ENCODE measurements around the gene DGCR2.
"Not testable (repeated sequence)": the region's sequence is repeated elsewhere in the genome, so short reads cannot be mapped to it uniquely, and the experiment has no call there.

Gene DGCR2

DNA sequence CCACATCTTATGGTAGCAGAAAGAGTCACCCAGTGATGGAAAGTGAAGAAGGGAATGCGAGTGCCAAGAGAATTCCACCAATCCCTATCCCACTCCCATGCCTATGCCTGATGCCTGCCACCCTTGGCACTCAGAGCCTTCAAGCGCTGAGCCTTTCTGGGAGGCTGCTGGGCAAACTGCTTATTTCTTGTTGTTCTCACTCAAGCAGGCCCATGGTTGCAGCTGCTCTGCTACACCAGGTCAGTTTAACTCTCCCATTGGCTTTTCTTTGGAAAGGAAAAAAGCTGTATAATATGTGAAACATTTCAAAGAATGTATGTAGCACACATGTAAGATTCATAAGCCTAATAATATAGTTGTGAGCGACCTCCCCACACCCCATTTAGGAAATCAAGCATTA, 41.4 kb downstream of the DGCR2 start:
- H3K4me1 Mint-ChIP-seq (ENCODE audit: low read depth), result peaks cover 2% of the 10 kb centered on the region
- H3K9me3 Mint-ChIP-seq, result no peaks in the 10 kb centered on the region
- no peak overlapping the region for H3K27ac Mint-ChIP-seq
- H3K36me3 Mint-ChIP-seq (ENCODE audit: low read depth), result peaks cover 10% of the 10 kb centered on the region
- H3K4me3 Mint-ChIP-seq, result no peak overlapping the region
- H3K27me3 Mint-ChIP-seq (ENCODE audit: low read depth), result no peaks in the 10 kb centered on the region

DNA sequence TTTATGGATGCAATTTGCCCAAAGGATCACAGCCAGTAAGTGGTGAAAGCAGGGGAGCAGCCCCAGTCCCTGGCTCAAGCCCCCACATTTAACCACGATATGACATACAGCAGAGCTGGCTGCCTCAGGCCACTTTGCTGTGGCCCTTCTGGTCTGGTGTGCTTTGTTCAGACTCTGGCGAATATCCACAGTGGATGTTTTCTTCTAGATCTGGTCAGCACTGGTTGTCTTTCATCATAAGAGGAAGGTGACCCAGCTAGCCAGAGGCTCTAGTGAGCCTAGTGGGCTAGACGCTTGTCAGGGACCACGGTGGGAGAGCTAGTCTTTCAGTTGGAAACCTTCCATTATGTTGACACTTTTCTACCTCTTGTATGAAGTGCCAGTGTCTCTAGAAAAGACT, 42.5 kb downstream of the DGCR2 start:
- Mint-ChIP-seq H3K27ac (no peak overlapping the region), H3K9me3 (no peaks in the 10 kb centered on the region), H3K4me1 (ENCODE audit: low read depth) (no peaks in the 10 kb centered on the region), H3K27me3 (ENCODE audit: low read depth) (no peaks in the 10 kb centered on the region), H3K36me3 (ENCODE audit: low read depth) (peaks cover 6% of the 10 kb centered on the region), H3K4me3 (no peak overlapping the region)

DNA sequence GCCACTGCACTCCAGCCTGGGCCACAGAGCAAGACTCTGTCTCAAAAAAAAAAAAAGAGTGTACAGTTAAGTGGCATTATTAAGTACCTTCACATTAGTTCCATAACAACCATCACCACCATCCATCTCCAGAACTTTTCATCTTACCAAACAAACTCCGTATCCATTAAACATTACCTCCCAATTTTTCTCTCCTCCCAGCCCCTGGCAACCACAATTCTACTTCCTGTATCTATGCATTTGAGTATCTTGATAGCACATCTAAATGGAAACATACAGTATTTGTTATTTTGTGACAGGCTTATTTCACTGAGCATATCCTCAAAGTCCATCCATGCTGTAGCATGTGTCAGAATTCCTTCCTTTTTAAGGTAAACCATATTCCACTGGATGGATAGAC, 46.8 kb downstream of the DGCR2 start:
- H3K4me1 Mint-ChIP-seq (ENCODE audit: low read depth), result no peaks in the 10 kb centered on the region
- H3K9me3 Mint-ChIP-seq, result no peaks in the 10 kb centered on the region
- peaks cover 16% of the 10 kb centered on the region for H3K36me3 Mint-ChIP-seq (ENCODE audit: low read depth)
- H3K27ac Mint-ChIP-seq, result no peak overlapping the region
- H3K4me3 Mint-ChIP-seq, result no peak overlapping the region
- no peaks in the 10 kb centered on the region for H3K27me3 Mint-ChIP-seq (ENCODE audit: low read depth)

DNA sequence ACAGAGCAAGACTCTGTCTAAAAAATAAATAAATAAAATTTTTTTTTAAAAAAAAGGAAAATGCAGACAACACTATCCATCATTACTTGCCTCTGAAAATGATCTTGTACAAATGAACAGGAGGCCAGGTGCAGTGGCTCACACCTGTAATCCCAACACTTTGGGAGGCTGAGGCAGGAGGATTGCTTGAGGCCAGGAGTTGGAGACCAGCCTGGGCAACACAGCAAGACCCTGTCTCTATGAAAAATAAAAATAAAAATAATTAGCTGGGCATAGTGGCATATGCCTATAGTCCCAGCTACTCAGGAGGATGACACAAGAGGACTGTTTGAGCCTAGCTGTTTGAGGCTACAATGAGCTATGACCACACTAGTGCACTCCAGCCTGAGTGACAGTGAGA, 49.4 kb downstream of the DGCR2 start:
- peaks cover 17% of the 10 kb centered on the region for H3K36me3 Mint-ChIP-seq (ENCODE audit: low read depth)
- not testable (repeated sequence) for H3K27me3 Mint-ChIP-seq (ENCODE audit: low read depth); H3K27ac Mint-ChIP-seq; H3K4me1 Mint-ChIP-seq (ENCODE audit: low read depth); H3K4me3 Mint-ChIP-seq; H3K9me3 Mint-ChIP-seq

- H3K9me3 Mint-ChIP-seq, result no peaks in the 10 kb centered on the region
- H3K36me3 Mint-ChIP-seq (ENCODE audit: low read depth), result peaks cover 20% of the 10 kb centered on the region
- no peaks in the 10 kb centered on the region for H3K27me3 Mint-ChIP-seq (ENCODE audit: low read depth)
- no peak overlapping the region for H3K4me3 Mint-ChIP-seq
- no peaks in the 10 kb centered on the region for H3K4me1 Mint-ChIP-seq (ENCODE audit: low read depth)
- no peak overlapping the region for H3K27ac Mint-ChIP-seq
Measured at GRCh38 chr22:19070397-19071169, 51.6 kb downstream of the DGCR2 start.

- Mint-ChIP-seq H3K4me1 (ENCODE audit: low read depth) (no peaks in the 10 kb centered on the region), H3K4me3 (no peak overlapping the region), H3K36me3 (ENCODE audit: low read depth) (peaks cover 25% of the 10 kb centered on the region), H3K9me3 (no peaks in the 10 kb centered on the region), H3K27ac (no peak overlapping the region), H3K27me3 (ENCODE audit: low read depth) (no peaks in the 10 kb centered on the region)
Measured at GRCh38 chr22:19069451-19069850, 52.8 kb downstream of the DGCR2 start.

GRCh38 chr22:19068784-19069271, 53.4 kb downstream of the DGCR2 start:
- Mint-ChIP-seq H3K27ac (no peak overlapping the region), H3K4me3 (no peak overlapping the region), H3K27me3 (ENCODE audit: low read depth) (no peaks in the 10 kb centered on the region), H3K4me1 (ENCODE audit: low read depth) (no peaks in the 10 kb centered on the region), H3K9me3 (no peaks in the 10 kb centered on the region), H3K36me3 (ENCODE audit: low read depth) (peaks cover 25% of the 10 kb centered on the region)

GRCh38 chr22:19067696-19068348, 54.4 kb downstream of the DGCR2 start:
- H3K27me3 Mint-ChIP-seq (ENCODE audit: low read depth), result no peaks in the 10 kb centered on the region
- no peaks in the 10 kb centered on the region for H3K9me3 Mint-ChIP-seq
- no peak overlapping the region for H3K4me3 Mint-ChIP-seq
- no peaks in the 10 kb centered on the region for H3K4me1 Mint-ChIP-seq (ENCODE audit: low read depth)
- peaks cover 25% of the 10 kb centered on the region for H3K36me3 Mint-ChIP-seq (ENCODE audit: low read depth)
- no peak overlapping the region for H3K27ac Mint-ChIP-seq

DNA sequence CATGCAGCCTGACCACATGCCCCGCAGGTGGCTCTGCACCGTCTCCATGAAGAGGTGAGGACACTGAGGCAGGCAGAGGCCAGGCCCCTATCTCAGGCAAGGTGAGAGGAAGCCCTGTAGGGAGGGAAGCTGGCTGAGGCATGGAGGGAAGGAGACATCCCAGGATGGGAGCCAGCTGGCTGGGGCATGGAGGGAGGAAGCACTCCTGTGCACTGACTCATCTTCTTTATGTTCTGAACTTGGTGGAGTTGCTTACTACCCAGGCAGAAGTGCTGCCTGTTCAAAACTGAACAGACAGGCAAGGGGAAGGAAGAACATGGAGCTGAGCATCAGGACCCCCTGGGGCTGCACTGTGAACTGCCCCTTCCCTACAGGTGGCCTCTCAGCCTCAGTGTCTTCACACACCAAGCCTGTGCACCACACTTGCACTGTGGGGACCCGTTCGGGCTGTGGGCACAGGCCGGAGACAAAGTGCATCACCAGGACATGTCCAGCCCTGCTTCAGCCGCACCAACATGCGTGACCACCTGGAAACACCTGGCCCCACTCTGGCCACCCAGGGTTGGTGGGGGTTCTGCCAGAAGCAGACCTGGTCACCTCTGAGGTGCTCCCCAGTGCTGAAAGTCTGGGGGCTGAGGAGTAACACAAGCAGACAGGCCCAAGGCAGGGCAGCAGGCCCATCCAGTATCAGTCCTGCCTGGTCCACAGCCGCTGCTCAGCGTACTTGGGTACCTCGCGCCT, 55.5 kb downstream of the DGCR2 start:
- Mint-ChIP-seq H3K4me1 (ENCODE audit: low read depth) (no peaks in the 10 kb centered on the region), H3K27ac (no peak overlapping the region), H3K36me3 (ENCODE audit: low read depth) (peaks cover 23% of the 10 kb centered on the region), H3K9me3 (no peaks in the 10 kb centered on the region), H3K4me3 (no peak overlapping the region), H3K27me3 (ENCODE audit: low read depth) (no peaks in the 10 kb centered on the region)

DNA sequence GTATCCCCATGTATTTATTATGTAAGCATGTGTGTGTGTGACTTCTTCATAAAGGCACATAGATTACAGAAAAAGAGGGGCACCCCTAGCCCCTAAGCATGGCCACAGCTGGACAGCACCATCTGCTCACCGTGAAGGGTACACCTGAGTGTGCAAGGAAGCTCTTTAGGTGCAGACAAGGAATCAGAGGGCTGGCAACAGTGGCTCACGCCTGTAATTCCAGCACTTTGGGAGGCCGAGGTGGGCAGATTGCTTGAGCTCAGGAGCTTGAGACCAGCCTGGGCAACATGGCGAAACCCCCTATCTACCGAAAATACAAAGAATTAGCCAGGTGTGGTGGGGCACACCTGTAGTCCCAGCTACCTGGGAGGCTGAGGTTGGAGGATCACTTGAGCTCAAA, 56.3 kb downstream of the DGCR2 start:
- H3K36me3 Mint-ChIP-seq (ENCODE audit: low read depth), result peaks cover 15% of the 10 kb centered on the region
- no peaks in the 10 kb centered on the region for H3K27me3 Mint-ChIP-seq (ENCODE audit: low read depth)
- no peaks in the 10 kb centered on the region for H3K4me1 Mint-ChIP-seq (ENCODE audit: low read depth)
- no peak overlapping the region for H3K27ac Mint-ChIP-seq
- H3K4me3 Mint-ChIP-seq, result no peak overlapping the region
- no peaks in the 10 kb centered on the region for H3K9me3 Mint-ChIP-seq

GRCh38 chr22:19065298-19065859, 56.8 kb downstream of the DGCR2 start:
- H3K4me3 Mint-ChIP-seq, result no peak overlapping the region
- H3K9me3 Mint-ChIP-seq, result no peaks in the 10 kb centered on the region
- no peaks in the 10 kb centered on the region for H3K27me3 Mint-ChIP-seq (ENCODE audit: low read depth)
- no peaks in the 10 kb centered on the region for H3K4me1 Mint-ChIP-seq (ENCODE audit: low read depth)
- H3K27ac Mint-ChIP-seq, result no peak overlapping the region
- peaks cover 15% of the 10 kb centered on the region for H3K36me3 Mint-ChIP-seq (ENCODE audit: low read depth)

DNA sequence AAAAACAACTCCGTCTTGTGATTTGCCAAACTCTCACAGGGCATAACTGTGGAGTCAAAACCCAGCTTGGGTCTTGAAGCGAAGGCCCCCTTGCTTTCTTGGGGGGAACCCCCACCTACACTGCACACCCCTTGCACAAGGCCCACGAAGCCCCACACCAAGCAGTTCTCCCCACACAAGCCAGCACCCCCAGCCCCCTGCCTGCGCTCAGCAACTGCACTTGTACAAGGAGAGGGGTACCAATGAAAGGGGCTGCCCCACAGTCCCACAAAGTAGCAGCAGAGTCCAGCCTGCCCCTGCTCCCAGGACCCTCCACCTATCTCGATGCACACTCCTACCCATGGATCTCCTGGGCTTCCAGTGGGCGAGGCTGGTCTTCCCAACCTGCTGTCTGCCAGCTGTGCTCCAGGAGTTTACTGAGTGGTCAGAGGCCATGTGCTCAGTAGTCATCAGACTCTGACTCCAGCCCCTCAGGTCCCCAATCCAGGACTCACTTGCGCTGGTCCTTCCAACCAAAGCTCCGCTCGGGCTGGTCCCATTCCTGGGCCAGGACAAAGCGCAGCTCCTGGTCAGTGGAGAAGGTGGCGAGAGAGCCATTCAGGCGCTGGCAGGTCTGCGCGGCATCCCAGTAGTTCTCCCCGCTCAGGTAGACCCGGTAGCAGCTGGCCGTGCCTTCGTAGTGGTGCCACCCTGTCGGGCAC, 57.7 kb downstream of the DGCR2 start:
- no peaks in the 10 kb centered on the region for H3K4me1 Mint-ChIP-seq (ENCODE audit: low read depth)
- H3K27ac Mint-ChIP-seq, result no peak overlapping the region

DNA sequence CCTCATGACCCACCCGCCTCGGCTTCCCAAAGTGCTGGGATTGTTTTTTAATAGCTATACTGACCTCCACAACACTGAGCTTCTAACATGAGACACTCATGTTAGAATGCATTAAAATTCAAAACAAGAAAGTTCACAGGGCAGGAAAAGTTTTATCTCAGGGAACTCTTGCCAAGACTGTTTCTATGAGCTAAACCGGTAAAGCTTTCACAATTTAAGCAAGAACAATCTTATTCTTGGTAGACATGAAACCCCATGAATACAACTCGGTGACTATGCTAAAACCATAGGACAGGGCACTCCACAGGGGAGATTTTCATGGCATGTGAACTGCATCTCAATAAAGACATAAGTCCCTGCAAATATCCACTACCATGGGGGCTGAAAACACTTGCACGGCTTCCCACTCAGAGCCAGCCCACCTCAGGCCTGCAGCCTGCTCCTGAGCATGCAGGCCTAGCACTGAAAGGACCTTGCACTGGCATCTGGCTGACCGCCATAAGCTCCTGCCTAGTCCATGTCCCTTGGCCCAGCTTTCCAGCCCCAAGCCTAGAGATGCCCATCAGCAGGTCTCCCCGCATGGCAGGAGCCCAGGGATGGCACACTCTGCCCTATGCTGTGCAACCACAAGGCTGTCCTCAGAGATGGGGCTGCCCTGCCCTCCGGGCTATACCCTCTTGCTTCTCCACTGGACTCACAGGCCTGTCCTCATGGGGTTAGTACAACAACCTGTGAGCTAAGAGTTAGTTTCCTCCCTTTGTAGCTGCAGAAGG, 58.4 kb downstream of the DGCR2 start:
- Mint-ChIP-seq H3K27me3 (ENCODE audit: low read depth) (no peaks in the 10 kb centered on the region), H3K4me1 (ENCODE audit: low read depth) (no peaks in the 10 kb centered on the region), H3K4me3 (no peak overlapping the region), H3K9me3 (no peaks in the 10 kb centered on the region), H3K27ac (no peak overlapping the region), H3K36me3 (ENCODE audit: low read depth) (peaks cover 14% of the 10 kb centered on the region)

More for the DNA sequence above, 57.7 kb downstream of the DGCR2 start:
- peaks cover 14% of the 10 kb centered on the region for H3K36me3 Mint-ChIP-seq (ENCODE audit: low read depth)
- H3K4me3 Mint-ChIP-seq, result no peak overlapping the region
- no peaks in the 10 kb centered on the region for H3K9me3 Mint-ChIP-seq
- no peaks in the 10 kb centered on the region for H3K27me3 Mint-ChIP-seq (ENCODE audit: low read depth)
